Endothelial cell of umbilical vein (primary cell): ENCODE data around the gene KCTD2.

Source experiments
- CTCF ChIP-seq, 2 donors: IDR thresholded peaks; 1 replicate in 1 of 2; 2 replicates in 1 of 2; pipeline ENCODE4 v1.5.1; 2011; ENCODE audit warnings: low read length in 2 of 2, mild to moderate bottlenecking in 2 of 2, moderate library complexity in 2 of 2, control low read depth in 1 of 2, inconsistent platforms in 1 of 2, low read depth in 1 of 2; ENCODE audit not compliant: insufficient read depth in 1 of 2; ENCODE audit errors: extremely low read depth in 1 of 2
- EZH2 ChIP-seq: IDR thresholded peaks from 2 replicates; pipeline ENCODE4 v1.6.1; 2012; ENCODE audit warnings: borderline replicate concordance, low read depth, mild to moderate bottlenecking, moderate library complexity, low read length, inconsistent platforms; ENCODE audit not compliant: severe bottlenecking
- MAX ChIP-seq: IDR thresholded peaks from 2 replicates; pipeline ENCODE4 v1.6.1; 2011; ENCODE audit not compliant: insufficient read depth, insufficient read length
- POLR2AphosphoS5 ChIP-seq: IDR thresholded peaks from 2 replicates; pipeline ENCODE4 v1.6.1; 2012; ENCODE audit warnings: low read depth, mild to moderate bottlenecking, control low read depth, low read length, moderate library complexity; ENCODE audit not compliant: insufficient read depth

DNA sequence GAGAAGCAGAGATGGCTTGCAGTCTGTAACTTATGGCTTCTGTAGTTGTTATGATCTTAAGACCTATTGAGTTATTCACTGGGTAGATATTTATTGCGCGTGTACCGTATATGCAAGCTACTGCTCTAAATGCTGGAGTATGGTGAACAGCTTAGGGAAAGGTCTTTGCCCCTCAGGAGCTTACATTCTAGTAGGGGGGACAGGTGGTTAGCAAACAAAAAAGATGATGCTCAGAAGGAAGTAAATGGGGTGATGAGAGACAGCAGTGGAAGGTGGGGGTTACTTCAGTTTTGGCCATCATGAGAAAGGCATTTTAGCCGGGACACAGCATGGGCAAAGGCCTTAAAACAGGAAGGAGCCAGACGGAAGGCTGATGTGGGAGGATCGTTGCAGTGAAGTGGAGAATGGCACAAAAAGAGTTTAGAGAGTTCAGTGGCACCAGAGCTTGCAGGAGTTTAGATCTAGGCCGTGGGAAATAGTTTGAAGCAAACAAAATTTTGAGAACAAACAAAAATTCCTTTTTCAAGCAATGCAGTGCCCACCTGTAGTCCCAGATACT, 64.8 kb downstream of the KCTD2 start:
- TF ChIP-seq POLR2AphosphoS5 = no peak
- no peak for TF ChIP-seq CTCF (IDR thresholded peaks at IDR 0.05; ENCODE audit: extremely low read depth in 1 of 2, insufficient read depth in 1 of 2, low read depth in 1 of 2, low read length in 2 of 2)
- TF ChIP-seq EZH2 = no peak
- no peak for TF ChIP-seq MAX
